PC-9 (cell line): ENCODE results near the gene CYBC1.

ENCODE experiments used
- EZH2 ChIP-seq: fragments of 200-600 bp; sonication (generic); IDR thresholded peaks from 2 replicates; pipeline ENCODE4 v1.8.0; 2017; ENCODE audit warnings: antibody characterized with exemption, low read depth
- TF ChIP-seq, protein P1 (sequence below): fragments of 200-600 bp; sonication (generic); conservative IDR thresholded peaks from 2 replicates; pipeline ENCODE4 v1.6.1; 2017; ENCODE audit warnings: mixed run types, antibody characterized with exemption, mild to moderate bottlenecking, moderate library complexity

DNA sequence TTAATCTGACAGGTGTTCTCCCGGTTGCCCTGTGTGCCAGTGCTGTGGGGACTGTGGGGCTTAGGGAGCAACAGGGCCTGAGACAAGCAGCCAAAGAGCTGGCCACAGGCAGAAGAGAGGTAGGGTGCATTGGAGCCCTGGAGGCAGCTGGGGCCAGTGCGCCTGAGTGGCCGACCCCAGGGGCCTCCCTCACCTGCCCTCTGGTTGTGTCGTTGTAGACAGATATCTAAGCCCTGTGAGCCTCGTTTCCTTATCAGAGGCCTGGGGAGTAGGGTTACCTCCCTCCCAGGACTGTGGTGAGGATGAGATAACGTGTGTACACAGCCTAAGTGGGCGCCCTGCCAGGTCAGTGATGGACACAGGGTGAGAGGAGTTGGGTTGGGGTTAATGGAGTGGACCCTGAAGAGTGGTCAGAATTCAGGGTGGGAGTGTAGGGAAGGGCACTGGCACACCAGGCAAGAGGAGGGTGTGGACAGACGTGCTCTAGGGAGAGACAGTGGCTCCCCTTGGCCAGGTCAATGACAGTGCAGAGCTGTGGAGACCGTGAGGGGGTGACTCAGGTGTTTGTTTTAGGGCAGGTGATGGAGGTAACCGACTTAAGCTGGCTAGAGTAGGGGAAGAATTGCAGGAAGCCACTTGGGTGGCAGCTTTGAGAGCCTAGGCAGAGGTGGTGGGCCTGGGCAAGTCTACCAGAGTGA is 11.4 kb upstream of the CYBC1 start:
- TF ChIP-seq, protein P1, sequence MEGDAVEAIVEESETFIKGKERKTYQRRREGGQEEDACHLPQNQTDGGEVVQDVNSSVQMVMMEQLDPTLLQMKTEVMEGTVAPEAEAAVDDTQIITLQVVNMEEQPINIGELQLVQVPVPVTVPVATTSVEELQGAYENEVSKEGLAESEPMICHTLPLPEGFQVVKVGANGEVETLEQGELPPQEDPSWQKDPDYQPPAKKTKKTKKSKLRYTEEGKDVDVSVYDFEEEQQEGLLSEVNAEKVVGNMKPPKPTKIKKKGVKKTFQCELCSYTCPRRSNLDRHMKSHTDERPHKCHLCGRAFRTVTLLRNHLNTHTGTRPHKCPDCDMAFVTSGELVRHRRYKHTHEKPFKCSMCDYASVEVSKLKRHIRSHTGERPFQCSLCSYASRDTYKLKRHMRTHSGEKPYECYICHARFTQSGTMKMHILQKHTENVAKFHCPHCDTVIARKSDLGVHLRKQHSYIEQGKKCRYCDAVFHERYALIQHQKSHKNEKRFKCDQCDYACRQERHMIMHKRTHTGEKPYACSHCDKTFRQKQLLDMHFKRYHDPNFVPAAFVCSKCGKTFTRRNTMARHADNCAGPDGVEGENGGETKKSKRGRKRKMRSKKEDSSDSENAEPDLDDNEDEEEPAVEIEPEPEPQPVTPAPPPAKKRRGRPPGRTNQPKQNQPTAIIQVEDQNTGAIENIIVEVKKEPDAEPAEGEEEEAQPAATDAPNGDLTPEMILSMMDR: no peak
- TF ChIP-seq EZH2: no peak
